ENCODE measurements around the gene SERPINA9.
"Not testable (repeated sequence)": the region's sequence is repeated elsewhere in the genome, so short reads cannot be mapped to it uniquely, and the experiment has no call there.

Gene SERPINA9

GRCh38 chr14:94421316-94421715, 54.7 kb downstream of the SERPINA9 start:
- DNase-seq: no peak

- DNase-seq: not testable (repeated sequence)
Measured at GRCh38 chr14:94417497-94418205, 58.3 kb downstream of the SERPINA9 start.

All from activated CD4-positive, CD25-positive, alpha-beta regulatory T cell treated with anti-CD3 and anti-CD28 coated beads, Interleukin-2, amount 50 U/mL, for 72 hours (primary cell).